ENCODE results near the gene MOB3B. TPM values are rescaled to one million over a fixed set of nuclear protein-coding genes. Genes with fewer than 3 reads are reported as not detected.

MOB3B gene
- polyA plus RNA-seq, 2 of the 4 experiments (the other 2 are of a cell fraction) = 6.0 to 6.4 TPM

GRCh38 chr9:27572918-27573633 lies 43.5 kb upstream of the MOB3B start, which contains the start of gene C9orf72:
Gene C9orf72 (minus strand): TSS chr9:27573481. CDS start chr9:27567120, 6,361 bp downstream.
- Histone ChIP-seq H3K4me1 (peaks cover 9% of the 10 kb centered on the region; the same call in 1 of the 3 replicates), H3K4me2 (peak within 1 kb of the TSS; percentile 85), H3K4me3 (peak within 1 kb of the TSS; percentile 75), H3K27ac (peak within 1 kb of the TSS; percentile 67 to 89), H3K9me3 (no peaks in the 10 kb centered on the region)
- FAIRE-seq (no peak), DNase-seq (ENCODE audit: low read depth in 1 of 2, low spot score in 1 of 2) (peak in 1 of 2 experiments; percentile 67), ATAC-seq (peak; percentile 91 to 93)
- WGBS (ENCODE audit: missing lambda C conversion rate) = under 1% methylated on average over 22 of the region's 72 CpGs
- ChIA-PET CTCF (no interaction called here), POLR2A (interaction anchor here (0.6 to 1.3 kb wide), 4 partner anchors 11 to 240 kb away, joined by 3 to 6 read pairs (median 3); no protein-coding TSS in a partner anchor)
- no peak for TF ChIP-seq ZC3H11A (IDR thresholded peaks at IDR 0.05)
- no peak for TF ChIP-seq NPAS2 (CRISPR knock-in tag; IDR thresholded peaks at IDR 0.05; ENCODE audit: borderline replicate concordance)
- TF ChIP-seq REST (IDR thresholded peaks at IDR 0.05) = no peak
- TF ChIP-seq KDM5A (IDR thresholded peaks at IDR 0.05) = no peak
- peak in 1 of 2 experiments; percentile 22; a peak in 1 of 5 replicates for TF ChIP-seq JUN (IDR thresholded peaks at IDR 0.05)
- no peak for TF ChIP-seq NFE2L2 (conservative IDR thresholded peaks at IDR 0.05; ENCODE audit: low read length)
- peak; percentile 73 for TF ChIP-seq POLR2A (IDR thresholded peaks at IDR 0.05; ENCODE audit: low read length)
- TF ChIP-seq TFCP2L1 (CRISPR knock-in tag; IDR thresholded peaks at IDR 0.05) = no peak
- TF ChIP-seq ZFP36 (IDR thresholded peaks at IDR 0.05; ENCODE audit: borderline replicate concordance, partially characterized antibody) = no peak
- TF ChIP-seq FOSB (CRISPR knock-in tag; IDR thresholded peaks at IDR 0.05) = no peak
- TF ChIP-seq JUNB (IDR thresholded peaks at IDR 0.05) = no peak
- no peak for TF ChIP-seq HES2 (IDR thresholded peaks at IDR 0.05)
- peak; percentile 78; the same call in 1 of the 2 replicates for TF ChIP-seq PHF8 (IDR thresholded peaks at IDR 0.05; ENCODE audit: borderline replicate concordance, low read depth)
- TF ChIP-seq EP300 (IDR thresholded peaks at IDR 0.05) = no peak
- no peak for TF ChIP-seq CBX8 (IDR thresholded peaks at IDR 0.05)
- TF ChIP-seq RAD21 (conservative IDR thresholded peaks at IDR 0.05 in 1 of 2, IDR thresholded peaks at IDR 0.05 in 1 of 2) = no peak
- TF ChIP-seq MAFK (IDR thresholded peaks at IDR 0.05; ENCODE audit: partially characterized antibody) = no peak
- no peak for TF ChIP-seq KDM1A (IDR thresholded peaks at IDR 0.05; ENCODE audit: low read depth)
- TF ChIP-seq SMC3 (IDR thresholded peaks at IDR 0.05) = no peak
- no peak for TF ChIP-seq CHD2 (IDR thresholded peaks at IDR 0.05; ENCODE audit: low read length, partially characterized antibody)
- TF ChIP-seq EHF (CRISPR knock-in tag; IDR thresholded peaks at IDR 0.05) = no peak
- peak; percentile 55 for TF ChIP-seq E2F6 (IDR thresholded peaks at IDR 0.05; ENCODE audit: borderline replicate concordance, low read depth)

- Histone ChIP-seq H3K4me1 (peaks cover 9% of the 10 kb centered on the region; the same call in 1 of the 3 replicates), H3K4me3 (peak overlapping the region; percentile 75), H3K27ac (peak overlapping the region; percentile 67 to 89), H3K9me3 (no peaks in the 10 kb centered on the region), H3K4me2 (peak overlapping the region; percentile 85)
- ATAC-seq = peak; percentile 27 to 34
- FAIRE-seq = no peak
- DNase-seq (ENCODE audit: low read depth in 1 of 2, low spot score in 1 of 2) = peak in 1 of 2 experiments; percentile 52
- ChIA-PET POLR2A (interaction anchor here (1.3 kb wide), 1 partner anchor 239 kb away, joined by 6 read pairs; no protein-coding TSS in a partner anchor), CTCF (no interaction called here)
- TF ChIP-seq POLR2AphosphoS2 (conservative IDR thresholded peaks at IDR 0.05; ENCODE audit: low read length) (no peak), GATA3 (IDR thresholded peaks at IDR 0.05; ENCODE audit: borderline replicate concordance) (no peak), RCOR1 (IDR thresholded peaks at IDR 0.05; ENCODE audit: low read depth, low read length) (no peak), ZSCAN20 (CRISPR knock-in tag; IDR thresholded peaks at IDR 0.05) (no peak), SREBF2 (IDR thresholded peaks at IDR 0.05) (no peak), TP53 (CRISPR knock-in tag; IDR thresholded peaks at IDR 0.05) (no peak), CHD2 (IDR thresholded peaks at IDR 0.05; ENCODE audit: low read length, partially characterized antibody) (no peak), EHF (CRISPR knock-in tag; IDR thresholded peaks at IDR 0.05) (no peak), ATOH8 (CRISPR knock-in tag; IDR thresholded peaks at IDR 0.05; ENCODE audit: low read depth) (no peak), HOXA7 (CRISPR knock-in tag; IDR thresholded peaks at IDR 0.05) (no peak), FOXS1 (CRISPR knock-in tag; IDR thresholded peaks at IDR 0.05) (no peak), EP300 (IDR thresholded peaks at IDR 0.05) (no peak), BCL3 (IDR thresholded peaks at IDR 0.05) (no peak), FOSB (CRISPR knock-in tag; IDR thresholded peaks at IDR 0.05) (no peak)
- 36% methylated on average over 6 of the region's 6 CpGs for WGBS (ENCODE audit: missing lambda C conversion rate)
Measured at GRCh38 chr9:27572566-27572917, 42.9 kb upstream of the MOB3B start.
